Measurements from ENCODE around the gene DNAH7.

DNAH7 gene

GRCh38 chr2:195741191-195741590, 327.4 kb downstream of the DNAH7 start:
- no peak overlapping the region for H2AFZ ChIP-seq (ENCODE audit: low read depth)
- H3K4me3 ChIP-seq (IDR thresholded peaks at IDR 0.05; ENCODE audit: insufficient read depth, low read depth, low read length), result no peak overlapping the region
- H4K20me1 ChIP-seq (ENCODE audit: insufficient read depth), result no peaks in the 10 kb centered on the region
- no peaks in the 10 kb centered on the region for H3K4me1 ChIP-seq (ENCODE audit: low read depth, poor library complexity, severe bottlenecking)
- H3K4me2 ChIP-seq, result no peak overlapping the region
- H3K9ac ChIP-seq, result no peak overlapping the region
- H3K36me3 ChIP-seq (ENCODE audit: insufficient read depth), result no peaks in the 10 kb centered on the region
- no peak overlapping the region for H3K27ac ChIP-seq
- H3K27me3 ChIP-seq (ENCODE audit: insufficient read depth, low read depth), result no peaks in the 10 kb centered on the region
- H3K79me2 ChIP-seq (ENCODE audit: insufficient read depth, low read depth), result no peaks in the 10 kb centered on the region
- no peak for TF ChIP-seq CTCF (conservative IDR thresholded peaks at IDR 0.05; ENCODE audit: low read depth, low read length)

- Histone ChIP-seq H3K4me3 (IDR thresholded peaks at IDR 0.05; ENCODE audit: insufficient read depth, low read depth, low read length) (no peak overlapping the region), H3K36me3 (ENCODE audit: insufficient read depth) (no peaks in the 10 kb centered on the region), H3K27me3 (ENCODE audit: insufficient read depth, low read depth) (no peaks in the 10 kb centered on the region), H4K20me1 (ENCODE audit: insufficient read depth) (no peaks in the 10 kb centered on the region), H2AFZ (ENCODE audit: low read depth) (no peak overlapping the region), H3K79me2 (ENCODE audit: insufficient read depth, low read depth) (no peaks in the 10 kb centered on the region), H3K9ac (no peak overlapping the region), H3K4me1 (ENCODE audit: low read depth, poor library complexity, severe bottlenecking) (no peaks in the 10 kb centered on the region), H3K27ac (no peak overlapping the region), H3K4me2 (no peak overlapping the region)
- no peak for TF ChIP-seq CTCF (conservative IDR thresholded peaks at IDR 0.05; ENCODE audit: low read depth, low read length)
These were observed 330.9 kb downstream of the DNAH7 start for GRCh38 chr2:195737511-195738325.

- H3K4me2 ChIP-seq, result no peak overlapping the region
- H3K9ac ChIP-seq, result no peak overlapping the region
- no peaks in the 10 kb centered on the region for H3K27me3 ChIP-seq (ENCODE audit: insufficient read depth, low read depth)
- TF ChIP-seq CTCF (conservative IDR thresholded peaks at IDR 0.05; ENCODE audit: low read depth, low read length), result no peak
- no peak overlapping the region for H3K4me3 ChIP-seq (IDR thresholded peaks at IDR 0.05; ENCODE audit: insufficient read depth, low read depth, low read length)
- no peaks in the 10 kb centered on the region for H3K79me2 ChIP-seq (ENCODE audit: insufficient read depth, low read depth)
- H3K27ac ChIP-seq, result no peak overlapping the region
- no peaks in the 10 kb centered on the region for H3K4me1 ChIP-seq (ENCODE audit: low read depth, poor library complexity, severe bottlenecking)
- H3K36me3 ChIP-seq (ENCODE audit: insufficient read depth), result no peaks in the 10 kb centered on the region
- no peaks in the 10 kb centered on the region for H4K20me1 ChIP-seq (ENCODE audit: insufficient read depth)
- H2AFZ ChIP-seq (ENCODE audit: low read depth), result no peak overlapping the region
These were observed 333.3 kb downstream of the DNAH7 start for GRCh38 chr2:195735347-195735746.

GRCh38 chr2:195734931-195735330, 333.7 kb downstream of the DNAH7 start:
- Histone ChIP-seq H3K27ac (no peak overlapping the region), H4K20me1 (ENCODE audit: insufficient read depth) (no peaks in the 10 kb centered on the region), H2AFZ (ENCODE audit: low read depth) (no peak overlapping the region), H3K4me3 (IDR thresholded peaks at IDR 0.05; ENCODE audit: insufficient read depth, low read depth, low read length) (no peak overlapping the region), H3K27me3 (ENCODE audit: insufficient read depth, low read depth) (no peaks in the 10 kb centered on the region), H3K4me2 (no peak overlapping the region), H3K4me1 (ENCODE audit: low read depth, poor library complexity, severe bottlenecking) (no peaks in the 10 kb centered on the region), H3K36me3 (ENCODE audit: insufficient read depth) (no peaks in the 10 kb centered on the region), H3K9ac (no peak overlapping the region), H3K79me2 (ENCODE audit: insufficient read depth, low read depth) (no peaks in the 10 kb centered on the region)
- TF ChIP-seq CTCF (conservative IDR thresholded peaks at IDR 0.05; ENCODE audit: low read depth, low read length), result no peak
